ENCODE results near the gene AGBL4.
"Not testable (repeated sequence)": the region's sequence is repeated elsewhere in the genome, so short reads cannot be mapped to it uniquely, and the experiment has no call there.

AGBL4 gene

DNA sequence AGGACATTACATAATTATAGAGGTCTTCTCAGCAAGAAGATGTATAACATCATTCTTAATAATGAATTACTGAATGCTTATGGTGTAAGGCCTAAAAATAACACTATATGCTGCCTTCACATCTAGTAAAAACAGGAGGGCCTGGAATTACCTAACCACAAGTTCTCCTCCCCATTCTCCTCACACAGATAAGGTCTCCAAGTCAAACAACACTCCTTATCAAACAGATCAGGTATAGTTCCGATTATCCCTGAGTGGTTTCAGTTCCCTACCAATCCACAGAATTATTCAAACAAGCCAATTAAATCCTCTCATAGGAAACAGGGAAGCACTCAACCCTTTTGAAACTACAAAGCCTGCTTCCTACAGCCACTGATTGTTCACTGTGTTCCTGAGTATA is 4.0 kb upstream of the AGBL4 start:
- TF ChIP-seq, protein P1, sequence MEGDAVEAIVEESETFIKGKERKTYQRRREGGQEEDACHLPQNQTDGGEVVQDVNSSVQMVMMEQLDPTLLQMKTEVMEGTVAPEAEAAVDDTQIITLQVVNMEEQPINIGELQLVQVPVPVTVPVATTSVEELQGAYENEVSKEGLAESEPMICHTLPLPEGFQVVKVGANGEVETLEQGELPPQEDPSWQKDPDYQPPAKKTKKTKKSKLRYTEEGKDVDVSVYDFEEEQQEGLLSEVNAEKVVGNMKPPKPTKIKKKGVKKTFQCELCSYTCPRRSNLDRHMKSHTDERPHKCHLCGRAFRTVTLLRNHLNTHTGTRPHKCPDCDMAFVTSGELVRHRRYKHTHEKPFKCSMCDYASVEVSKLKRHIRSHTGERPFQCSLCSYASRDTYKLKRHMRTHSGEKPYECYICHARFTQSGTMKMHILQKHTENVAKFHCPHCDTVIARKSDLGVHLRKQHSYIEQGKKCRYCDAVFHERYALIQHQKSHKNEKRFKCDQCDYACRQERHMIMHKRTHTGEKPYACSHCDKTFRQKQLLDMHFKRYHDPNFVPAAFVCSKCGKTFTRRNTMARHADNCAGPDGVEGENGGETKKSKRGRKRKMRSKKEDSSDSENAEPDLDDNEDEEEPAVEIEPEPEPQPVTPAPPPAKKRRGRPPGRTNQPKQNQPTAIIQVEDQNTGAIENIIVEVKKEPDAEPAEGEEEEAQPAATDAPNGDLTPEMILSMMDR (IDR thresholded peaks at IDR 0.05; ENCODE audit: low read depth, low read length): no peak
- DNase-seq (ENCODE audit: extremely low read depth, low read depth): no peak

DNA sequence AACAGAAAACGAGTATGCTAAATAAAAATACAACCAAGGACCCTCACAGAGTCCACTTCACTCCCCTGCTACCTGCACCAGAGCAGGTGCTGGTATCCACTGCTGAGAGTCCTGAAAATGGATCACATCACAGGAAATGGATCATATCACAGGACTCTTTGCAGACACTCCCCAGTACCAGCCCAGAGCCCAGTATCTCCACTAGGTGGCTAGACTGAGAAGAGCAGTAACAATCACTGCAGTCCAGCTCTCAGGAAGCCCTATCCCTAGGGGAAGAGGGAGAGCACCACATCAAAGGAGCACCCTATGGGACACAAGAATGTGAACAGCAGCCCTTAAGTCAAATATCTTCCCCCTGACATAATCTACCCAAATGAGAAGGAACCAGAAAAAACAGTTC is 28.0 kb downstream of the AGBL4 start:
- DNase-seq (ENCODE audit: extremely low read depth, low read depth): no peak
- TF ChIP-seq, protein P1 (IDR thresholded peaks at IDR 0.05; ENCODE audit: low read depth, low read length): no peak

DNA sequence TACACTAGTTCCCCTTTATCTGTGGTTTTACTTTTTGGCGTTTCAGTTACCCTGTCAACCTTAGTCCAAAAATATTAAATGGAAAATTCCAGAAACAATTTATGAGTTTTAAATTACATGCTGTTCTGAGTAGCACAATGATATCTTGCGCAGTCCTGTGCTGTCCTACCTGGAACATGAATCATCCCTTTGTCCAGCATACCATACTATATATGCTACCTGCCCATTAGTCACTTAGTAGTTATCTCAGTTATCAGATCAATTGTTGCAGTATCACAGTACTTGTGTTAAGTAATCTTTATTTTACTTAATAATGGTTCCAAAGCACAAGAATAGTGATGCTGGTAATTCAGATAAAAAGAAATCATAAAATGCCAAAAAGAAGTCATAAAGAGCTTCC is 52.7 kb downstream of the AGBL4 start:
- DNase-seq (ENCODE audit: extremely low read depth, low read depth): no peak
- TF ChIP-seq, protein P1 (IDR thresholded peaks at IDR 0.05; ENCODE audit: low read depth, low read length): no peak

DNA sequence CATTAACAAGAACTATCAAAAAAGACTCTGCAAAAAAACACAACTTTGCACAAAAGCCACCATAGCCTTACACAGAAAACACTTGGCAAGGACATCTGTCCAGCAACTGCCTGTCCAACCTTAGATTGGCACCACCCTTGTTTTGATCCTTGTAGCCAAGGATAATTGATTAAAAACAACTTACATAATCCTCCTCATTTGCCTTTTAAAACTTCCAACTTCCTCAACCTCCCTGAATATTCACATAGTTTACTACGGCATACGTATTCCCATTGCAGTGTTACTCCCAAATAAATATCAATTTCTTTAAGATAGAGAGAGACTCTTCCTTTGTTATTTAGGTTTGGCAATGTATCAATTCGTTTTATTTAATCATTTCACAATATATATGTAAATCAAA is 72.4 kb downstream of the AGBL4 start:
- TF ChIP-seq, protein P1 (IDR thresholded peaks at IDR 0.05; ENCODE audit: low read depth, low read length): no peak
- DNase-seq (ENCODE audit: extremely low read depth, low read depth): no peak

DNA sequence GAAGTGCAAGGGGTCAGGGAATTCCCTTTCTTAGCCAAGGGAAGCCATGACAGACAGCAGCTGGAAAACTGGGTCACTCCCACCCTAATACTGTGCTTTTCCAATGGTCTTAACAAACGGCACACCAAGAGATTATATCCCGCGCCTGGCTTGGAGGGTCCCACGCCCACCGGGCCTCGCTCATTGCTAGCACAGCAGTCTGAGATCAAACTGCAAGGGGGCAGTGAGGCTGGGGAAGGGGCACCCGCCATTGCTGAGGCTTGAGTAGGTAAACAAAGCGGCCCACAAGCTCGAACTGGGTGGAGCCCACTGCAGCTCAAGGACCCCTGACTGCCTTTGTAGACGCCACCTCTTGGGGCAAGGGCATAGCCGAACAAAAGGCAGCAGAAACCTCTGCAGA is 108.5 kb downstream of the AGBL4 start:
- not testable (repeated sequence) for DNase-seq (ENCODE audit: extremely low read depth, low read depth)

DNA sequence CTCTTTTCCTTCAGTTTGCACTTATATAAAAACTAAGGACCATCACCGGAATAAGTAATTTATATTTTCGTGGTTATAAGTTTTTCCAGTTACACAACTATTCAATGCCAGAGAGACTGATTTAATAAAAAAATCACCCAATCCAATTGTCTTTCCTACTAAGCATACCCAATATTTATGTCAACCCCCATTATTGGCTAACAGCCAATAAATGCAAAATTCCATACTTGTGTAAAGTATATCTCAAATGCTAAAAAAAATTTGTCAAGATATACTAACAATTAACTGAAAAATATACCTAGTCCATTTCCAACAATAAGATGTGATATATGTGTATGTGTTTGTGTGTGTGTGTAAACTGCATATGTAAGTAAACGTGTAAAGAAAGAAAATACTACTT is 117.4 kb downstream of the AGBL4 start:
- TF ChIP-seq, protein P1 (IDR thresholded peaks at IDR 0.05; ENCODE audit: low read depth, low read length): no peak
- no peak for DNase-seq (ENCODE audit: extremely low read depth, low read depth)

DNA sequence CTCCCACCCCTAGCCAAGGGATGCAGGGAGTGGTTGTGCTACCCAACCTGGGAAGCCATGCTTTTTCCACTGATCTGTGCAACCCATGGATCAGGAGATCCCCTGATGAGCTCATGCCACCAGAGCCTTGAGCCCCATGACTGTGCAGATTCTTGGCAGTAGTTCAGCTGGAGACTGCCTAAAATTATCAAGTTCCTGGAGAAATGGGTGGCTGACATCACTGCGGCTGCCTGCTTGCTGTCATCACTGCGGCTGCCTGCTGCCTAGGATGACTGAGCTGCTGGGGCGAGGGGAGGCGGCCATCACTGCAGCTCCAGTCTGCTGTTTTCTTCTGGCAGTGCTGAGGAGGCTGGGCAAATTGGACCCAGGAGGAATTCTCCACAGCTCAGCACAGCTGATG is 159.2 kb downstream of the AGBL4 start:
- no peak for DNase-seq (ENCODE audit: extremely low read depth, low read depth)
- TF ChIP-seq, protein P1 (IDR thresholded peaks at IDR 0.05; ENCODE audit: low read depth, low read length): no peak

DNA sequence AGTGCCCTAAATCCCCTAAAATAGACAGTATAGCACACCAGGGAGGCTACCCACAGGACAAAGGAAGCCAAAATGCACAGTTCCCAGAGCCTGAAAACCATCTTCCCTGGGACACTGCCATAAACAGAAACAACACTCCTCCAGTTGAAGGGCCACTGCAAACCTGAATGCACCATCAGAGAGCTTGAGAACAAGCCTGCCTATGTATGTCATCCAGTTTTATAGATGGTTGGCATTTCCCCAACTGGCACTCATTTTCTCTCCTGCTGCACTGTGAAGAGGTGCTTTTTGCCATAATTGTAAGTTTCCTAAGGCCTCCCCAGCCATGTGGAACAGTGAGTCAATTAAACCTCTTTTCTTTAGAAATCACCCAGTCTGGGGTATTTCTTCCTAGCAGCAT is 169.0 kb downstream of the AGBL4 start:
- TF ChIP-seq, protein P1 (IDR thresholded peaks at IDR 0.05; ENCODE audit: low read depth, low read length): no peak
- no peak for DNase-seq (ENCODE audit: extremely low read depth, low read depth)

Data from AG09319 (cell line).